Measurements from ENCODE around the gene CBX5.

DNA sequence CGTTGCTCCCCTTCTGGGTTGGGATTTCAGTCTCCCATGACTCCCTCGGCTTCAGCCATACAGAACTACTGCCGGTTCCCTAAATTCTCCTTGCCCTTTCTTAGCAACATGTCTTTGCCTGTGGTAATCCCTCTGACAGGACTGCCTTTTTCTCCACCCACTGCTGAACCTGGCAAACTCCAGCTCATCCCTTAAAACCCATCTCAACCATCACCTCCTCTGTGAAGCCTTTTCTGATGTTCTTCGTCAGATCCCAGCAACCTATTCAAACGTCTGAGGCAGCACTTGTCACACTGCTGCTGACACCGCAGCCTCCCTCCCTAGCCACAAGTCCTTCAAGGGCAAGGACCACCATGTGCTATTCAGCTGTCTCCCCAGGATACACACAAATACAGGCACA, 80.9 kb downstream of the CBX5 start:
- TF ChIP-seq EZH2 (IDR thresholded peaks at IDR 0.05) (no peak), CTCF (IDR thresholded peaks at IDR 0.05) (no peak), EZH2phosphoT487 (IDR thresholded peaks at IDR 0.05) (no peak)

Measured in neural progenitor cell (in vitro differentiated cells).